H1 (cell line): ENCODE data around the gene AMOT. TPM values are rescaled to one million over a fixed set of nuclear protein-coding genes. Genes with fewer than 3 reads are reported as not detected.

Source experiments
- polyA plus RNA-seq, 7 experiments: library from polyadenylated mRNA; depleted of rRNA in 3 of 7; stranded (reverse) in 5 of 7; unstranded in 2 of 7; fragments of >200 nt in 5 of 7; fragments of 200-250 nt in 2 of 7; gene quantifications; 1 replicate in 5 of 7; 2 replicates in 1 of 7; 4 replicates in 1 of 7; pipeline versions ENCODE4 v1.2.1 to v1.2.3, GENCODE V29; 2011 to 2013; ENCODE audit warnings: missing spikeins in 2 of 7, mixed read lengths in 2 of 7
- small RNA-seq: library from polyadenylated mRNA; stranded (forward); fragments of <200 nt; extraction: miRNeasy Mini kit (QIAGEN cat#:217004); gene quantifications from one replicate; pipeline ENCODE3, GENCODE V24; 2013; ENCODE audit not compliant: insufficient read depth
- total RNA-seq: library from RNA; stranded (reverse); fragmentation: NEBNext Ultra II Directional; extraction: Animal tissue kit (Norgen Biotek cat#: 25700); gene quantifications from 2 replicates; pipeline ENCODE4 v1.2.1, GENCODE V29; 2021

Gene AMOT
- total and polyA plus RNA-seq, 2 of the 8 experiments (the other 6 are each of a cell fraction or from before 2014, with no cell fraction given), result 2.3 to 7.1 TPM

Small RNA genes within 50 kb of the gene (small RNA-seq; reads per million reads assigned to genes)
- not detected for gene RN7SL266P

Other genes with a start within 250 kb of the AMOT start
- 2.0 and 2.3 TPM in 2 replicates for gene LHFPL1, start 160.9 kb downstream of the AMOT start, total RNA-seq
- 0.86 and 1.1 TPM in 2 replicates for gene LHFPL1, start 160.9 kb downstream of the AMOT start, polyA plus RNA-seq (2011; rRNA removed)